Hematopoietic multipotent progenitor cell treated with erythropoietin and hydrocortisone succinate and interleukin-3 and kit ligand, for 6 days (in vitro differentiated cells): Measurements from ENCODE around the gene RAD51B.

Source experiments
- DNase-seq: peaks from one replicate; pipeline ENCODE4 v3.0.0-alpha.2; 2015

The RAD51B gene

GRCh38 chr14:68401317-68401716 lies 581.7 kb downstream of the RAD51B start:
- DNase-seq: no peak

GRCh38 chr14:68401855-68402254 lies 582.3 kb downstream of the RAD51B start:
- DNase-seq: no peak

GRCh38 chr14:68402525-68403101 lies 583.0 kb downstream of the RAD51B start:
- DNase-seq: no peak

- no peak for DNase-seq
These were observed 583.9 kb downstream of the RAD51B start for GRCh38 chr14:68403191-68404145.

GRCh38 chr14:68404146-68404527 lies 584.6 kb downstream of the RAD51B start:
- DNase-seq: no peak

GRCh38 chr14:68404652-68405183 lies 585.1 kb downstream of the RAD51B start:
- DNase-seq: peak; percentile 53

GRCh38 chr14:68405961-68406360 lies 586.4 kb downstream of the RAD51B start:
- no peak for DNase-seq

GRCh38 chr14:68407285-68407684 lies 587.7 kb downstream of the RAD51B start:
- DNase-seq: no peak

- DNase-seq: no peak
These were observed 588.2 kb downstream of the RAD51B start for GRCh38 chr14:68407825-68408224.

GRCh38 chr14:68408680-68409079 lies 589.1 kb downstream of the RAD51B start:
- peak; percentile 29 for DNase-seq

GRCh38 chr14:68409387-68409786 lies 589.8 kb downstream of the RAD51B start:
- DNase-seq: no peak

- peak; percentile 25 for DNase-seq
These were observed 593.2 kb downstream of the RAD51B start for GRCh38 chr14:68412505-68413465.

- DNase-seq: peak; percentile 74
These were observed 593.9 kb downstream of the RAD51B start for GRCh38 chr14:68413509-68413908.

GRCh38 chr14:68414121-68414520 lies 594.5 kb downstream of the RAD51B start:
- DNase-seq: no peak

- no peak for DNase-seq
These were observed 596.6 kb downstream of the RAD51B start for GRCh38 chr14:68416171-68416570.

GRCh38 chr14:68417009-68417650 lies 597.6 kb downstream of the RAD51B start:
- DNase-seq: no peak

GRCh38 chr14:68418174-68419118 lies 598.9 kb downstream of the RAD51B start:
- DNase-seq: no peak

GRCh38 chr14:68420350-68420749 lies 600.8 kb downstream of the RAD51B start:
- no peak for DNase-seq

GRCh38 chr14:68421116-68421515 lies 601.5 kb downstream of the RAD51B start:
- peak; percentile 49 for DNase-seq

GRCh38 chr14:68423686-68424085 lies 604.1 kb downstream of the RAD51B start:
- no peak for DNase-seq
